Measurements from ENCODE around the gene PRKN.

Gene PRKN

DNA sequence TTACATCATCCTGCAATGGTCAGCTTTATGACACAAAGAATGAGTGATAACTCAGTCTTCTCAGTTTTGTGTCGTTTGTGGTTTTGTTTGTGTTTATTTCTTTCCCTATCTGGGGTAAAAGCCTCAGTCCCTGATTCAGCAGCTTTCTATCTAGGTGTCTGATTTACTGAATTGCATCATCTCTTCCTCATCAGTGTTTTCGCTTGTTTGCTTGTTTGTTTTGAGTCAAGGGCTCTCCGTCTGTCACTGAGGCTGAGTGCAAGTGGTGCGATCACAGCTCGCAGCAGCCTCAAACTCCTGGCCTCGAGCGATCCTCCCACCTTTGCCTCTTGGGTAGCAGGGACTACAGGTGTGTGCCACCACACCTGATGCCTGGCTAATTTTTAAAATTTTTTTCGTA is 548.9 kb downstream of the PRKN start:
- in situ Hi-C loops (cut with MboI; ENCODE audit: low pct_unique_long_range_greater_than_20kb, low sequenced_read_pairs, unreplicated experiment) = no loop called here
- no peak for DNase-seq (ENCODE audit: low spot score)
- TF ChIP-seq, protein P1, sequence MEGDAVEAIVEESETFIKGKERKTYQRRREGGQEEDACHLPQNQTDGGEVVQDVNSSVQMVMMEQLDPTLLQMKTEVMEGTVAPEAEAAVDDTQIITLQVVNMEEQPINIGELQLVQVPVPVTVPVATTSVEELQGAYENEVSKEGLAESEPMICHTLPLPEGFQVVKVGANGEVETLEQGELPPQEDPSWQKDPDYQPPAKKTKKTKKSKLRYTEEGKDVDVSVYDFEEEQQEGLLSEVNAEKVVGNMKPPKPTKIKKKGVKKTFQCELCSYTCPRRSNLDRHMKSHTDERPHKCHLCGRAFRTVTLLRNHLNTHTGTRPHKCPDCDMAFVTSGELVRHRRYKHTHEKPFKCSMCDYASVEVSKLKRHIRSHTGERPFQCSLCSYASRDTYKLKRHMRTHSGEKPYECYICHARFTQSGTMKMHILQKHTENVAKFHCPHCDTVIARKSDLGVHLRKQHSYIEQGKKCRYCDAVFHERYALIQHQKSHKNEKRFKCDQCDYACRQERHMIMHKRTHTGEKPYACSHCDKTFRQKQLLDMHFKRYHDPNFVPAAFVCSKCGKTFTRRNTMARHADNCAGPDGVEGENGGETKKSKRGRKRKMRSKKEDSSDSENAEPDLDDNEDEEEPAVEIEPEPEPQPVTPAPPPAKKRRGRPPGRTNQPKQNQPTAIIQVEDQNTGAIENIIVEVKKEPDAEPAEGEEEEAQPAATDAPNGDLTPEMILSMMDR (IDR thresholded peaks at IDR 0.05; ENCODE audit: extremely low read depth, insufficient read depth, missing control alignments) = no peak

DNA sequence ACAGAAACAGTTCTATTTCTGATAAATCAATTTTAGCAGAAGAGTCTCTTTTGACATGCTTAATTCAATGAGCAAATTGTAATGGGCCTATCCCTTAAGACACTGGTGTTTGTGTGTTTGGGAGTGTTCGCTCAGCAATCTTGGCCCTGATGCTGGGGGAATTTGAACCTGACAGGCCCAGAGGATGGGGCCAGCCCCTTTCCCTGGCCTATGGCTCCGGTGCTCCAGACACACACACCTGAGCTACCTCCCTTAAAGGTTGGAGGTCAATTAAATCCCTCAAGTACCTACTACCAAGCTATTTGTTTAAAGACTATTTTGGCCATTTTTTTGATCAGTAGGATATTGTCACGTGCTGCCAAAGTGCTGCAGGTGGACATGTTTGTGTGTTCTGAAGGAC is 549.3 kb downstream of the PRKN start:
- DNase-seq (ENCODE audit: low spot score) = no peak
- TF ChIP-seq, protein P1 (IDR thresholded peaks at IDR 0.05; ENCODE audit: extremely low read depth, insufficient read depth, missing control alignments) = no peak
- in situ Hi-C loops (cut with MboI; ENCODE audit: low pct_unique_long_range_greater_than_20kb, low sequenced_read_pairs, unreplicated experiment) = no loop called here

GRCh38 chr6:162177746-162178145 is 549.8 kb downstream of the PRKN start:
- no peak for DNase-seq (ENCODE audit: low spot score)
- in situ Hi-C loops (cut with MboI; ENCODE audit: low pct_unique_long_range_greater_than_20kb, low sequenced_read_pairs, unreplicated experiment) = no loop called here
- TF ChIP-seq, protein P1 (IDR thresholded peaks at IDR 0.05; ENCODE audit: extremely low read depth, insufficient read depth, missing control alignments) = no peak

DNA sequence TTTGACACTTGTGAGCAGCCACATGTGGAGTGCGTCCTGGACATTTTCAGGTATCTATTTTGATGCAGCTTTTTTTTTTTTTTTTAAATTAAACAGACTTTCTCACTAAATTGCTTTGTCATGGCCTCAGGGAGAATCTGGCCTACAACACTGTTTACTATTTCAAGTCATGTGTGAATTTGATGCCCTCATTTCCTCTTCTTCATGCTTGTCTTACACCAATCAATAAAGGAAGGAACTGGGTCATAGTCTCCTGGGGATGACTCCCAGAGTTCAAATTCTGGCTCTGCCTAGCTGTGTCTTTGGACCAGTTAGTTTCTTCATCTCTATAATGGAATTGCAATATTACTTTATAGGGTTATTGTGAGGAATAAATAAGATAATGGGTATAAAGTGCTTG is 554.1 kb downstream of the PRKN start:
- no peak for DNase-seq (ENCODE audit: low spot score)
- in situ Hi-C loops (cut with MboI; ENCODE audit: low pct_unique_long_range_greater_than_20kb, low sequenced_read_pairs, unreplicated experiment) = no loop called here

DNA sequence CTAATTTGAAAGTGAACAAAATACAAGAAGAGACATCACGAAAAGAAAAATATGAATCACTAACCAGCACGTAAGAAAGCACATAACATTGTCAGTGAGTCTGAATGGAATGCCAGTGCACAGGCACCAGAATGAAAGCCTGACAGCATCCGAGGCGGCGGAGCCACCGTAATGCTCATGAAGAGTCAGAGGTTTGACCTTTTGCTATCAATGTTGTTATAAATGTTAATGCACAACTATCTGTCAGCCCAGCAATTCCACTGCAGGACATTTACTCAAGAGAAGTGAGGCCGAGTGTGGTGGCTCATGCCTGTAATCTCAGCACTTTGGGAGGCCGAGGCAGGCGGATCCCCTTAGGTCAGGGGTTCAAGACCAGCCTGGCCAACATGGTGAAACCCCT is 562.1 kb downstream of the PRKN start:
- DNase-seq (ENCODE audit: low spot score) = no peak
- in situ Hi-C loops (cut with MboI; ENCODE audit: low pct_unique_long_range_greater_than_20kb, low sequenced_read_pairs, unreplicated experiment) = no loop called here
- TF ChIP-seq, protein P1 (IDR thresholded peaks at IDR 0.05; ENCODE audit: extremely low read depth, insufficient read depth, missing control alignments) = no peak

More for the DNA sequence above, 554.1 kb downstream of the PRKN start:
- TF ChIP-seq, protein P1 (IDR thresholded peaks at IDR 0.05; ENCODE audit: extremely low read depth, insufficient read depth, missing control alignments) = no peak

- in situ Hi-C loops (cut with MboI; ENCODE audit: low pct_unique_long_range_greater_than_20kb, low sequenced_read_pairs, unreplicated experiment) = no loop called here
- no peak for DNase-seq (ENCODE audit: low spot score)
- TF ChIP-seq, protein P1 (IDR thresholded peaks at IDR 0.05; ENCODE audit: extremely low read depth, insufficient read depth, missing control alignments) = no peak
These were observed 570.2 kb downstream of the PRKN start for GRCh38 chr6:162157167-162157870.
